DND-41 (cell line): ENCODE data around the gene SCGB3A1.

Source experiments
- EZH2 ChIP-seq: IDR thresholded peaks from 3 replicates; pipeline ENCODE4 v1.6.1; 2012; ENCODE audit warnings: borderline replicate concordance, low read depth, mild to moderate bottlenecking, moderate library complexity, low read length, inconsistent platforms; ENCODE audit not compliant: severe bottlenecking
- TF ChIP-seq, protein P1 (sequence below): IDR thresholded peaks from 2 replicates; pipeline ENCODE4 v1.5.1; 2012; ENCODE audit warnings: borderline replicate concordance, low read length, moderate library complexity, mild to moderate bottlenecking; ENCODE audit not compliant: poor library complexity, severe bottlenecking; ENCODE audit errors: extremely low read depth

DNA sequence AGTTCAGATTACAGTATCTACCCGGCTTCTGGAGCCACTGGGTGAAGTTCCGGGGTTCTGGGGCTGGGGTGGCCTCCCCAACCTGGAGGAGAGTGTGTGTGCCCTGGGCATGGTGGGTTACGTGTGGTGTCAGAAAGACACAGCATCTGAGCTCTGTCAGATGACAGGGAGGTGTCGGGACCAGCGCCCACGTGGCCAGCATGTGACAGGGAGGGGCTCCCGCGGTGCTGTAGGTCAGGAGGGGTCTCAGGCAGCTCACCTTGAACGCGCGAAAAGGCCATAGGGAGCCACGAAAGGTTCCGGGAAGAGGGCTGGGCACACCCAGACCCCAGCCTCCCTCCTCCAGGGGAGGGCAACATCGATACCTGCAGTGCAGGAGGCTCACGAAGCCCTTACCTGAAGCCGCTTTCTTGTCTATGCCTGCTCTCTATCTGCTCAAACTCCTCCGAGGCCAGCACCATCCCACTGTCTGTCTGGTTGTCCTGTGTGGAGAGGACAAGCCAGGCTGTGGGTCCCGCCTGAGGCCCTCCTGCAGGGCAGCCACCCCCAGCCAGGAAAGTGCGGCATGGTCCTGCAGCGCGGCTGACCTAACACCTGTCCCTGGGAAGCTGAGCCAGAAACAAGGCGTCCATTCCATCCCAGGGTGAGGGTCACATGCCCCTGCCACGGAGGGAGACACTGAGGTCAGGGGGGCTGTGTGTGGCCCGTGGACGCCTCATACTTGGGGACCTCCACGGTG, 17.4 kb upstream of the SCGB3A1 start:
- TF ChIP-seq EZH2 = no peak
- TF ChIP-seq, protein P1, sequence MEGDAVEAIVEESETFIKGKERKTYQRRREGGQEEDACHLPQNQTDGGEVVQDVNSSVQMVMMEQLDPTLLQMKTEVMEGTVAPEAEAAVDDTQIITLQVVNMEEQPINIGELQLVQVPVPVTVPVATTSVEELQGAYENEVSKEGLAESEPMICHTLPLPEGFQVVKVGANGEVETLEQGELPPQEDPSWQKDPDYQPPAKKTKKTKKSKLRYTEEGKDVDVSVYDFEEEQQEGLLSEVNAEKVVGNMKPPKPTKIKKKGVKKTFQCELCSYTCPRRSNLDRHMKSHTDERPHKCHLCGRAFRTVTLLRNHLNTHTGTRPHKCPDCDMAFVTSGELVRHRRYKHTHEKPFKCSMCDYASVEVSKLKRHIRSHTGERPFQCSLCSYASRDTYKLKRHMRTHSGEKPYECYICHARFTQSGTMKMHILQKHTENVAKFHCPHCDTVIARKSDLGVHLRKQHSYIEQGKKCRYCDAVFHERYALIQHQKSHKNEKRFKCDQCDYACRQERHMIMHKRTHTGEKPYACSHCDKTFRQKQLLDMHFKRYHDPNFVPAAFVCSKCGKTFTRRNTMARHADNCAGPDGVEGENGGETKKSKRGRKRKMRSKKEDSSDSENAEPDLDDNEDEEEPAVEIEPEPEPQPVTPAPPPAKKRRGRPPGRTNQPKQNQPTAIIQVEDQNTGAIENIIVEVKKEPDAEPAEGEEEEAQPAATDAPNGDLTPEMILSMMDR = no peak
